Measurements from ENCODE around the gene PABPN1. TPM values are rescaled to one million over a fixed set of nuclear protein-coding genes. Genes with fewer than 3 reads are reported as not detected.

Gene PABPN1
- total and polyA plus RNA-seq, 9 of the 15 experiments (the other 6 are each of a cell fraction or from before 2014, with no cell fraction given): 32.6 to 388 (median 178) TPM

GRCh38 chr14:23306412-23307145 lies 14.7 kb upstream of the PABPN1 start, which contains the start of gene BCL2L2 (continued):
- TF ChIP-seq SRSF7 (optimal IDR thresholded peaks at IDR 0.05; ENCODE audit: low read depth, low read length) (no peak), MIER1 (IDR thresholded peaks at IDR 0.05; ENCODE audit: low read depth) (no peak), ARHGAP35 (IDR thresholded peaks at IDR 0.05; ENCODE audit: partially characterized antibody) (no peak), JUN (IDR thresholded peaks at IDR 0.05; ENCODE audit: borderline replicate concordance, low read depth, low read length) (peak; percentile 47; the same call in 1 of the 2 replicates), JUN (CRISPR knock-in tag; IDR thresholded peaks at IDR 0.05; ENCODE audit: borderline replicate concordance) (no peak), ZNF184 (CRISPR knock-in tag; IDR thresholded peaks at IDR 0.05) (no peak), POLR2H (tag; IDR thresholded peaks at IDR 0.05; ENCODE audit: low read depth) (no peak), ZSCAN32 (CRISPR knock-in tag; IDR thresholded peaks at IDR 0.05) (no peak; the same call in 1 of the 2 replicates), GTF2A2 (tag; IDR thresholded peaks at IDR 0.05) (no peak), ZBTB8A (IDR thresholded peaks at IDR 0.05; ENCODE audit: partially characterized antibody) (no peak), GTF2E2 (tag; IDR thresholded peaks at IDR 0.05) (0 out of 2 replicates have a peak, but pooled peaks have one; percentile 32), ETS1 (conservative IDR thresholded peaks at IDR 0.05; ENCODE audit: control insufficient read depth, low read depth, low read length) (no peak; the same call in 1 of the 2 replicates), ZC3H4 (CRISPR knock-in tag; IDR thresholded peaks at IDR 0.05; ENCODE audit: borderline replicate concordance) (no peak), CCNT2 (IDR thresholded peaks at IDR 0.05; ENCODE audit: borderline replicate concordance, extremely low read depth, insufficient read length, low read depth, low read length) (no peak), HNRNPL (IDR thresholded peaks at IDR 0.05; ENCODE audit: low read depth, low read length) (no peak), ELF1 (tag; IDR thresholded peaks at IDR 0.05) (no peak), GMEB1 (CRISPR knock-in tag; IDR thresholded peaks at IDR 0.05) (peak; percentile 59), NR3C1 (CRISPR knock-in tag; IDR thresholded peaks at IDR 0.05) (no peak), ZNF347 (CRISPR knock-in tag; IDR thresholded peaks at IDR 0.05; ENCODE audit: low read depth) (no peak), SRF (CRISPR knock-in tag; IDR thresholded peaks at IDR 0.05) (no peak), ADNP (tag; IDR thresholded peaks at IDR 0.05) (no peak), SRSF3 (IDR thresholded peaks at IDR 0.05; ENCODE audit: insufficient read depth, low read length) (no peak), ZNF79 (CRISPR knock-in tag; IDR thresholded peaks at IDR 0.05; ENCODE audit: low read depth) (no peak), COPS2 (conservative IDR thresholded peaks at IDR 0.05) (no peak), ARID3A (IDR thresholded peaks at IDR 0.05; ENCODE audit: borderline replicate concordance, low read depth, low read length) (no peak)

Measured in K562 (cell line).